Measurements from ENCODE around the gene MCRIP2.

Gene MCRIP2

DNA sequence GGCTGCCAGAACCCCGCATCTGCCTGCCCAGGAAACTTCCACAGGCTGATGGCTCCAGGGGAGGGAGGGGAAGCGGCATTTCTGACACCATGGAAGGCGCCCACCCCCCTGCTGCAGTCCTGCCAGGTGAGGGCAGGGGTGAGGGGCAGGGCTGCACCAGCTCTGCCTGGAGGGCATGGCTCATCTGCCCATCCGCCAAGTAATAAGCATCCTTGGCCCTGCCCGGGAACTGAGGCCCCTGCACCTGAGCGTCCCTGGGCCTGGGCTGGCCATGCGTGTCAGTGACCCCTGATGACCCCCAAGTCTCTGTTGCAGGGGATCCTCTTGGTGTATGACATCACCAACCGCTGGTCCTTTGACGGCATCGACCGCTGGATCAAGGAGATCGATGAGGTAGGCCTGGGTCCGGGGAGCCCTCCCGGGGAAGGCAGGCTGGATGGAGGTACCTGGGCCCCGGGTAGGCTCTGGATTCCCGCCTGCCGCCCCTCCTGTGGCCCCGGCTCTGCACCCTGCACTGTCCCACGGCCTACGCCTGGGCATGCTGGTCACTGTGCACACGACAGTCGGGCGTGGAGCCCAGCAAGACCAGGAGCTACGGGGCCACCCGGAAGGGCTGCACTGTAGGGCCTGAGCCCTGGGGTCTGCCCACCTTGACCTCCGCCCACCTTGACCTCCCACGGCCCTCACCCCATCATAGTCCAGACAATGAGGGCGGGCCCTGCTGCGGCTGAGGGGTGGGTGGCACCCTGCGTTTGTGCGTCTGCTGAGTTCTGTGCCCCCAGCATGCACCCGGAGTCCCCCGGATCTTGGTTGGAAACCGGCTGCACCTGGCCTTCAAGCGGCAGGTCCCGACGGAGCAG lies 16.3 kb upstream of the MCRIP2 start:
- DNase-seq (ENCODE audit: low read depth): no peak
- TF ChIP-seq, protein P1, sequence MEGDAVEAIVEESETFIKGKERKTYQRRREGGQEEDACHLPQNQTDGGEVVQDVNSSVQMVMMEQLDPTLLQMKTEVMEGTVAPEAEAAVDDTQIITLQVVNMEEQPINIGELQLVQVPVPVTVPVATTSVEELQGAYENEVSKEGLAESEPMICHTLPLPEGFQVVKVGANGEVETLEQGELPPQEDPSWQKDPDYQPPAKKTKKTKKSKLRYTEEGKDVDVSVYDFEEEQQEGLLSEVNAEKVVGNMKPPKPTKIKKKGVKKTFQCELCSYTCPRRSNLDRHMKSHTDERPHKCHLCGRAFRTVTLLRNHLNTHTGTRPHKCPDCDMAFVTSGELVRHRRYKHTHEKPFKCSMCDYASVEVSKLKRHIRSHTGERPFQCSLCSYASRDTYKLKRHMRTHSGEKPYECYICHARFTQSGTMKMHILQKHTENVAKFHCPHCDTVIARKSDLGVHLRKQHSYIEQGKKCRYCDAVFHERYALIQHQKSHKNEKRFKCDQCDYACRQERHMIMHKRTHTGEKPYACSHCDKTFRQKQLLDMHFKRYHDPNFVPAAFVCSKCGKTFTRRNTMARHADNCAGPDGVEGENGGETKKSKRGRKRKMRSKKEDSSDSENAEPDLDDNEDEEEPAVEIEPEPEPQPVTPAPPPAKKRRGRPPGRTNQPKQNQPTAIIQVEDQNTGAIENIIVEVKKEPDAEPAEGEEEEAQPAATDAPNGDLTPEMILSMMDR (IDR thresholded peaks at IDR 0.05; ENCODE audit: low read depth, low read length, missing control alignments): no peak
- H3K4me3 ChIP-seq (ENCODE audit: low read depth, low read length): no peak overlapping the region

- no peak for DNase-seq (ENCODE audit: low read depth)
- TF ChIP-seq, protein P1 (IDR thresholded peaks at IDR 0.05; ENCODE audit: low read depth, low read length, missing control alignments): no peak
- no peak overlapping the region for H3K4me3 ChIP-seq (ENCODE audit: low read depth, low read length)
These were observed 15.5 kb upstream of the MCRIP2 start for GRCh38 chr16:625977-626765.

GRCh38 chr16:626787-627453 lies 14.7 kb upstream of the MCRIP2 start:
- TF ChIP-seq, protein P1 (IDR thresholded peaks at IDR 0.05; ENCODE audit: low read depth, low read length, missing control alignments): no peak
- no peak for DNase-seq (ENCODE audit: low read depth)
- H3K4me3 ChIP-seq (ENCODE audit: low read depth, low read length): no peak overlapping the region

- no peak for DNase-seq (ENCODE audit: low read depth)
- TF ChIP-seq, protein P1 (IDR thresholded peaks at IDR 0.05; ENCODE audit: low read depth, low read length, missing control alignments): no peak
- H3K4me3 ChIP-seq (ENCODE audit: low read depth, low read length): no peak overlapping the region
These were observed 14.0 kb upstream of the MCRIP2 start for GRCh38 chr16:627454-628239.

DNA sequence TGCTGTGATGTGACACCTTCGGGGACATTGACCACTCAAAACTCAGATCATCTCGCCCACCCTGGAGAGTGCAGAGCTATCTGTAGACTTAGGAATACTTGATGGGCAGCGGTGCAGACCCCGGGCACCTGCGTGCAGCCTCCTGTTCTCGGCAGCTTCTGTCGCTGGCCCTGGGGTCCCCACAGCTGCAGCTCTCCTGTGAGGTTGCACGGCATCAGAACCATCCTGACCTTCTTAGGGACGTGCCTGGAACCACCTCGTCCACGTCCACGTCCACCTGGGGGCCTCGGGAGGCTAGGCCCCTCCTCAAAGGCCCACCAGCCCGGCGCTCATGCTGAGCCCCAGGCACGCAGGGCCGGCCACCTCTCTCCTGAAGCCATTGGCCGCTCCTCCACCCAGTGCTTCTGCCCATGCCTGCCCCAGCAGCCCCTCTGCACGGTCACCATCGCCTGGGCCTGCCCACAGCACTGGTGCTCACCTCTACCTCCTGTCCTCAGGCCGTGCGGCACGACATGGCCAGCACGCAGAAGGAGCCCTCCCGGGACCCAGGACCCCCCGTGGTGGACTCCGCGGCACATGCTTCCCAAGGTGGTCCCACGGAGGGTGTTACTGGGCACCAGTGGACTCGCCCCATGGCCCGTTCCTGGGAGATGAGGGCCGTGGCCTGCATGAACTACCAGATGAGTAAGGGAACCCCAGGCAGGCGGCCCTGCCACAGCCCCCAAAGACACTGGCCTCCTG lies 13.1 kb upstream of the MCRIP2 start:
- H3K4me3 ChIP-seq (ENCODE audit: low read depth, low read length): no peak overlapping the region
- no peak for DNase-seq (ENCODE audit: low read depth)
- TF ChIP-seq, protein P1 (IDR thresholded peaks at IDR 0.05; ENCODE audit: low read depth, low read length, missing control alignments): no peak

All from GM12864 (cell line).